Spleen (tissue), 11 donors: ENCODE measurements around the gene TCF3. TPM values are rescaled to one million over a fixed set of nuclear protein-coding genes. Genes with fewer than 3 reads are reported as not detected.
A peak's percentile ranks its signal among the peaks of the same experiment; 100 is the strongest.

Experiments
- DNase-seq: peaks from one replicate; pipeline ENCODE4 v3.0.0-alpha.2; 2020
- H3K27ac ChIP-seq, 8 donors: fragments of 200-600 bp; sonication (generic) in 7 of 8; 1 replicate in 4 of 8; 2 replicates in 4 of 8; pipeline versions ENCODE4 v1.5.0 to v1.8.0; 2016 to 2021; ENCODE audit warnings: inconsistent platforms in 4 of 8, mild to moderate bottlenecking in 4 of 8, moderate library complexity in 1 of 8
- H3K27me3 ChIP-seq, 7 donors: fragments of 200-600 bp; sonication (generic) in 6 of 7; replicated peaks in 1 of 7; 1 replicate in 4 of 7; 2 replicates in 3 of 7; pipeline versions ENCODE4 v1.5.0 to v1.8.0; 2016 to 2021; ENCODE audit warnings: inconsistent platforms in 3 of 7, mild to moderate bottlenecking in 1 of 7
- H3K36me3 ChIP-seq, 6 donors: fragments of 200-600 bp; sonication (generic) in 5 of 6; 1 replicate in 4 of 6; 2 replicates in 2 of 6; pipeline versions ENCODE4 v1.5.0 to v1.8.0; 2016 to 2021; ENCODE audit warnings: inconsistent platforms in 2 of 6
- H3K4me1 ChIP-seq, 6 donors: fragments of 200-600 bp; sonication (generic) in 5 of 6; 1 replicate in 3 of 6; 2 replicates in 3 of 6; pipeline versions ENCODE4 v1.5.0 to v1.8.0; 2016 to 2021; ENCODE audit warnings: inconsistent platforms in 3 of 6
- H3K4me3 ChIP-seq, 8 donors: fragments of 200-600 bp; sonication (generic) in 7 of 8; 1 replicate in 4 of 8; 2 replicates in 4 of 8; pipeline versions ENCODE4 v1.5.0 to v1.8.0; 2016 to 2021; ENCODE audit warnings: inconsistent platforms in 4 of 8, mild to moderate bottlenecking in 4 of 8, moderate library complexity in 2 of 8
- H3K9me3 ChIP-seq, 8 donors: fragments of 200-600 bp; sonication (generic) in 7 of 8; 1 replicate in 4 of 8; 2 replicates in 4 of 8; pipeline versions ENCODE4 v1.5.0 to v1.8.0; 2016 to 2021; ENCODE audit warnings: inconsistent platforms in 4 of 8
- POLR2A ChIP-seq, 3 donors: fragments of 450-650 bp; IDR thresholded peaks; one replicate each; pipeline ENCODE4 v1.5.1; 2017; ENCODE audit warnings: antibody characterized with exemption in 3 of 3, mild to moderate bottlenecking in 1 of 3
- POLR2AphosphoS5 ChIP-seq, 3 donors: sonication (generic); formaldehyde crosslinking; IDR thresholded peaks; one replicate each; pipeline ENCODE4 v1.5.1; 2017; ENCODE audit warnings: antibody characterized with exemption in 3 of 3
- WGBS, 5 donors: extraction: QIAGEN DNeasy Blood & Tissue Kit in 3 of 5; methylation state at CpG; one replicate each; pipeline versions ENCODE4 v1.1.5 to v1.1.7; 2013 to 2018; 5-methylcytosine and 5-hydroxymethylcytosine counted together
- intact Hi-C: fragments of 100-400 bp; cut with DNase I; formaldehyde crosslinking; loops from one replicate; pipeline ENCODE4 v1.15.0; 2023; ENCODE audit warnings: low total_unique reads
- polyA plus RNA-seq, 3 donors: library from polyadenylated mRNA; stranded (reverse); fragments of 200-250 nt; gene quantifications; one replicate each; pipeline ENCODE4 v1.2.1, GENCODE V29; 2013
- total RNA-seq, 7 donors: library from RNA; depleted of rRNA in 3 of 7; stranded (reverse); fragments of >200 nt in 3 of 7; fragmentation: NEBNext Ultra II Directional in 4 of 7; extraction: Animal tissue kit (Norgen Biotek cat#: 25700) in 4 of 7; gene quantifications; one replicate each; pipeline versions ENCODE4 v1.1.0 to v1.2.1, GENCODE V29; 2016 to 2021
- TF ChIP-seq, protein P1 (sequence below), 11 experiments: fragments of 200-600 bp in 7 of 11; fragments of 450-650 bp in 4 of 11; sonication (generic) in 4 of 11; IDR thresholded peaks in 8 of 11; conservative IDR thresholded peaks in 3 of 11; 1 replicate in 7 of 11; 2 replicates in 4 of 11; pipeline versions ENCODE4 v1.4.0 to v1.8.0; 2016 to 2021; ENCODE audit warnings: antibody characterized with exemption in 11 of 11, inconsistent platforms in 4 of 11, mild to moderate bottlenecking in 1 of 11
- donor health status: healthy with polysubstance abuse.
- donor health status: DM: no; HTN: no; CAD: no; lungs with moderate emphysema.
- donor health status: DM: no; HTN: no; CAD: no.
- donor health status: Bipolar disorder and iron deficiency.
- donor health status: healthy.
- donor health status: DM: no; HTN: no; CAD: no.
- donor health status: DM: yes; HTN: yes; CAD: no.

Gene TCF3
- total and polyA plus RNA-seq, 10 donors, result 79.2 to 135 (median 100) TPM

DNA sequence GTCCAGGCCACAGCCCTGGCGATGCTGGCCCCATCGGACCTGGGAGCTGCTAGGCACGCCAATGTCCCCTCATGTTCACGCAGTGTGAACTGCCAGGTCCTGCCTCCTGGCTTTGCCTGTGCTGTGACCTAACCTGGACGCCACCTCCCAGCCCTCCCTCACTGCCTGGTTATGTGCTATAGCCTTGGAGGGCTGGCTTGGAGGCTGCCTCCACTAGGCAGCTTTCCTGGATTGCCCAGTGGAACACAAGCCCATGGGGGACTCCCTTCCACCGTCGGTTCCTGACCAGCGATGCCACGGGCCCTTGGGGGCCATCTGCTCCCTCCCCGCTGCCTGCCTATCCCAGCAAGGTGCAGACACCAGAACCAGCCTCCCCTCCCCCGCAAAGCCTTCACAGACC lies 31.9 kb downstream of the TCF3 start:
- H3K9me3 ChIP-seq, result no peaks in the 10 kb centered on the region
- peaks cover 0 to 100% (median 66%) of the 10 kb centered on the region in 6 donors for H3K36me3 ChIP-seq
- intact Hi-C loops, result loop anchor here (10.0 kb wide), 1 partner anchor 54 kb away; no protein-coding TSS in a partner anchor
- no peak overlapping the region for H3K4me3 ChIP-seq
- TF ChIP-seq POLR2A (IDR thresholded peaks at IDR 0.05) (no peak), POLR2AphosphoS5 (IDR thresholded peaks at IDR 0.05) (no peak)
- TF ChIP-seq, protein P1, sequence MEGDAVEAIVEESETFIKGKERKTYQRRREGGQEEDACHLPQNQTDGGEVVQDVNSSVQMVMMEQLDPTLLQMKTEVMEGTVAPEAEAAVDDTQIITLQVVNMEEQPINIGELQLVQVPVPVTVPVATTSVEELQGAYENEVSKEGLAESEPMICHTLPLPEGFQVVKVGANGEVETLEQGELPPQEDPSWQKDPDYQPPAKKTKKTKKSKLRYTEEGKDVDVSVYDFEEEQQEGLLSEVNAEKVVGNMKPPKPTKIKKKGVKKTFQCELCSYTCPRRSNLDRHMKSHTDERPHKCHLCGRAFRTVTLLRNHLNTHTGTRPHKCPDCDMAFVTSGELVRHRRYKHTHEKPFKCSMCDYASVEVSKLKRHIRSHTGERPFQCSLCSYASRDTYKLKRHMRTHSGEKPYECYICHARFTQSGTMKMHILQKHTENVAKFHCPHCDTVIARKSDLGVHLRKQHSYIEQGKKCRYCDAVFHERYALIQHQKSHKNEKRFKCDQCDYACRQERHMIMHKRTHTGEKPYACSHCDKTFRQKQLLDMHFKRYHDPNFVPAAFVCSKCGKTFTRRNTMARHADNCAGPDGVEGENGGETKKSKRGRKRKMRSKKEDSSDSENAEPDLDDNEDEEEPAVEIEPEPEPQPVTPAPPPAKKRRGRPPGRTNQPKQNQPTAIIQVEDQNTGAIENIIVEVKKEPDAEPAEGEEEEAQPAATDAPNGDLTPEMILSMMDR (IDR thresholded peaks at IDR 0.05 in 8 of 11, conservative IDR thresholded peaks at IDR 0.05 in 3 of 11), result no peak
- DNase-seq, result no peak
- H3K27ac ChIP-seq, result peak overlapping the region in 1 of 8 donors; percentile 10
- WGBS, 5 donors, result 86 to 91% (median 87%) methylated on average over 6 to 11 of the region's 11 CpGs
- peaks cover 0 to 46% (median 21%) of the 10 kb centered on the region in 6 donors for H3K4me1 ChIP-seq
- no peaks in the 10 kb centered on the region for H3K27me3 ChIP-seq

DNA sequence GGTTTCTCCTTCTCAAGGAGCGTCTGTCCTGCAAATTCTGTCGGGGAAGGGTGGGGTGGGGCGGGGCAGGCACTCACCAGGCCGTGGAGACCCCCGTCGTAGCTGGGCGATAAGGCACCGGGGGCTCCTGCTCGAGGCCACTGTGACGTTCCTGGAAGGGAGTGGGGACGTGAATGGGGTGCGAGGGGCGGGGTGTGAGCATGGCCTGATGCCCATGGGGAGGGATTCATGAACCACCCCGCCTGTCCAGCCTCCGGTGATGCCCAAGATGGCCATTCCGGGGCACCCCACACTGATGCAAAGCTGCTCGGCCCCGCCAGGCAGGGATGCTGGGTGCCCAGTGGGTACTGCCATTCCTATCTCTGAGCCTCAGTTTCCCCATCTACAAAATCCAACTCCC lies 32.7 kb downstream of the TCF3 start:
- intact Hi-C loops, result loop anchor here (10.0 kb wide), 1 partner anchor 55 kb away; no protein-coding TSS in a partner anchor
- H3K4me1 ChIP-seq, result peaks cover 0 to 39% (median 17%) of the 10 kb centered on the region in 6 donors
- H3K27ac ChIP-seq, result no peak overlapping the region
- no peak overlapping the region for H3K4me3 ChIP-seq
- no peak for DNase-seq
- peaks cover 0 to 100% (median 68%) of the 10 kb centered on the region in 6 donors for H3K36me3 ChIP-seq
- H3K27me3 ChIP-seq, result no peaks in the 10 kb centered on the region
- TF ChIP-seq POLR2A (IDR thresholded peaks at IDR 0.05) (no peak), POLR2AphosphoS5 (IDR thresholded peaks at IDR 0.05) (no peak)
- TF ChIP-seq, protein P1 (IDR thresholded peaks at IDR 0.05 in 8 of 11, conservative IDR thresholded peaks at IDR 0.05 in 3 of 11), result no peak
- H3K9me3 ChIP-seq, result no peaks in the 10 kb centered on the region
- 93 to 96% (median 94%) methylated on average over 11 to 18 of the region's 18 CpGs for WGBS, 5 donors

DNA sequence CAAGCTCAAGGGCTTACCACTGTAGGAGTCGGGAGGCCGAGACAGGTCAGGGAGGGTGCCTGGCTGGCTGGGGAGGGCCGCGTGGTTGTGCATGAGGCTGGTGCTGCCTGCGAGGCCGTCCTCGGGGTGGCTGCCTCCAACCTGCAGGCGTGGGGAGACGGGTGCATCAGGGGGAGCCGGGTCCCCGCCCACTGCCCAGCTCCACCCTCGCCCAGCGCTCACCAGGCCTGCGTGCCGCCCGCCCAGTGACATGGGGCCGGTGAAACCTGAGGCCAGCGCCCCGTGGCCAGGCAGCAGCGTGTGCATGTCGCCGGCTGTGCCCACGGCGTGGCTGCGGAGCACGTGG lies 33.3 kb downstream of the TCF3 start:
- no peak for DNase-seq
- Histone ChIP-seq H3K27me3 (no peaks in the 10 kb centered on the region), H3K9me3 (no peaks in the 10 kb centered on the region), H3K27ac (no peak overlapping the region), H3K4me1 (peaks cover 0 to 33% (median 13%) of the 10 kb centered on the region in 6 donors), H3K36me3 (peaks cover 0 to 100% (median 73%) of the 10 kb centered on the region in 6 donors), H3K4me3 (no peak overlapping the region)
- intact Hi-C loops, result no loop called here
- TF ChIP-seq, protein P1 (IDR thresholded peaks at IDR 0.05 in 8 of 11, conservative IDR thresholded peaks at IDR 0.05 in 3 of 11), result no peak
- TF ChIP-seq POLR2A (IDR thresholded peaks at IDR 0.05), result no peak
- no peak for TF ChIP-seq POLR2AphosphoS5 (IDR thresholded peaks at IDR 0.05)
- WGBS, 5 donors, result 89 to 98% (median 95%) methylated on average over 5 to 26 of the region's 26 CpGs

DNA sequence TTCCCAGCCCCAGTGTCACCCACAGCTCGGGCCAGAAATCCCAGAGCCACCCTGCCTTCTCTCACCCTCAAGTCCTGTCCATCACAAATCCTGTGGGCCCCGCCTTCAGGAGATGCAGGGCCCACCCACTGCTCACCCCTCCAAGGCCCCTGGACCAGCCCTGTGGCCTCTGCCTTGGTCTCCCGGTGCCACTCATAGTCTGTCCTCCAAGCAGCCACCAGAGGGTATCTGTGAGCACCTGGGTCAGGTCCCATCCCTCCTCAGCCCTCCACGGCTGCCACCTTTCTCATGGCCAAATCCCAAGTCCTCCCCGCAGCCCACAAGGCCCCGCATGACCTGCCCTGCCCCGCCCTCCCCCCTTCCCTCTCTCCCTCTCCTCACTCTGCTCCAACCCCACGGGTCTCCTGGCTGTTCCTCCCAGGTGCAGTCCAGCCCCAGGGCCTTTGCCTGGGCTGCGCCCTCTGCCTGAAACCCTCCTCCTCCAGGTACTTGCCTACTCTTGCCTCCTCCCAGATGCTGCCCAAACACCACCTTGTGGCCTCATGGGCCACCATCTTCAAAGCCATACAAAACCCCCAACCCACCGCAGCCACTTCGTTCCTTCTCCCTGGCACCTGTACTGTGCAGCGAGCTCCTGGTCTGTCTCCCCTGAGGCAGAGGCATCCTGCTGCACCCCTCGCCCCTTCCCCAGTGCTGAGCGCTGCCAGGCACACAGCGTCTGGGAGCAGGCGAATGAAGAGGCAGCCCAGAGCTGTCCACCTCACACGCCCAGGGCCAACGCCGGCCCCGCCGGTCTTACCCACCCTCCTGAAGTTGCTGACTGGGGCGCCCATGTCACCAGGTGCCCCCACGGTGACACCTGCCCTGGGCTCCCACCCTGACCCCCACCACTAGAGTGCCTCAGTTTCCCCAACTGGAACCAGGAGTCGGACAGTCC lies 34.0 kb downstream of the TCF3 start:
- WGBS, 5 donors, result 77 to 93% (median 88%) methylated on average over 14 to 24 of the region's 24 CpGs
- no peaks in the 10 kb centered on the region for H3K9me3 ChIP-seq
- intact Hi-C loops, result no loop called here
- H3K27me3 ChIP-seq, result no peaks in the 10 kb centered on the region
- H3K27ac ChIP-seq, result peak overlapping the region in 1 of 8 donors; percentile 5
- TF ChIP-seq, protein P1 (IDR thresholded peaks at IDR 0.05 in 8 of 11, conservative IDR thresholded peaks at IDR 0.05 in 3 of 11), result peak in 7 of 11 experiments; percentile 14 to 56 (median 25)
- TF ChIP-seq POLR2A (IDR thresholded peaks at IDR 0.05) (no peak), POLR2AphosphoS5 (IDR thresholded peaks at IDR 0.05) (no peak)
- DNase-seq, result no peak
- H3K4me3 ChIP-seq, result no peak overlapping the region
- H3K36me3 ChIP-seq, result peaks cover 0 to 100% (median 74%) of the 10 kb centered on the region in 6 donors
- peaks cover 0 to 31% (median 13%) of the 10 kb centered on the region in 6 donors for H3K4me1 ChIP-seq
